GM12873 (cell line): ENCODE measurements around the gene STXBP2.

ENCODE experiments used
- TF ChIP-seq, protein P1 (sequence below): IDR thresholded peaks from 2 replicates; pipeline ENCODE4 v1.5.1; 2012; ENCODE audit warnings: low read depth, mild to moderate bottlenecking, moderate library complexity, low read length, control low read depth; ENCODE audit not compliant: insufficient read depth; ENCODE audit errors: missing control alignments

STXBP2 gene

DNA sequence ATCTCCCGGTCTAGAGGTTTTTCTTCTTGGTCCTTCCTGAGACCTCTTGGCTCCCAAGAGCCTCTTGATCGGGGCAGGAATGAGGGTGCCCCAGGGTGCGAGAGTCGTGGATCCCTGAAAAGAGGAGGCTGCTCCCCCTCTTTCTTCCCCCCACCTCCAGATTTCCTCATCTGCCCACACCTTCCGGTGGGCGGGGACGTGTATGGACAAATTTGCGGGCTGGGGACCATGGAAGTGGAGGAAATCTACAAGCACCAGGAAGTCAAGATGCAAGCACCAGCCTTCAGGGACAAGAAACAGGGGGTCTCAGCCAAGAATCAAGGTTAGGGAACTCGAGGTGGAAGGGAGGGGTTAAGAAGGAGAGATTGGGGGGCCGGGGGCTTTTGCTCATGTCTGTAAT is 39.9 kb downstream of the STXBP2 start, which contains the start of gene MCEMP1:
Gene MCEMP1 (plus strand): TSS at position 237 of the 400 bp plus-strand sequence. CDS start 31 bp downstream, at position 268.
- TF ChIP-seq, protein P1, sequence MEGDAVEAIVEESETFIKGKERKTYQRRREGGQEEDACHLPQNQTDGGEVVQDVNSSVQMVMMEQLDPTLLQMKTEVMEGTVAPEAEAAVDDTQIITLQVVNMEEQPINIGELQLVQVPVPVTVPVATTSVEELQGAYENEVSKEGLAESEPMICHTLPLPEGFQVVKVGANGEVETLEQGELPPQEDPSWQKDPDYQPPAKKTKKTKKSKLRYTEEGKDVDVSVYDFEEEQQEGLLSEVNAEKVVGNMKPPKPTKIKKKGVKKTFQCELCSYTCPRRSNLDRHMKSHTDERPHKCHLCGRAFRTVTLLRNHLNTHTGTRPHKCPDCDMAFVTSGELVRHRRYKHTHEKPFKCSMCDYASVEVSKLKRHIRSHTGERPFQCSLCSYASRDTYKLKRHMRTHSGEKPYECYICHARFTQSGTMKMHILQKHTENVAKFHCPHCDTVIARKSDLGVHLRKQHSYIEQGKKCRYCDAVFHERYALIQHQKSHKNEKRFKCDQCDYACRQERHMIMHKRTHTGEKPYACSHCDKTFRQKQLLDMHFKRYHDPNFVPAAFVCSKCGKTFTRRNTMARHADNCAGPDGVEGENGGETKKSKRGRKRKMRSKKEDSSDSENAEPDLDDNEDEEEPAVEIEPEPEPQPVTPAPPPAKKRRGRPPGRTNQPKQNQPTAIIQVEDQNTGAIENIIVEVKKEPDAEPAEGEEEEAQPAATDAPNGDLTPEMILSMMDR: no peak

DNA sequence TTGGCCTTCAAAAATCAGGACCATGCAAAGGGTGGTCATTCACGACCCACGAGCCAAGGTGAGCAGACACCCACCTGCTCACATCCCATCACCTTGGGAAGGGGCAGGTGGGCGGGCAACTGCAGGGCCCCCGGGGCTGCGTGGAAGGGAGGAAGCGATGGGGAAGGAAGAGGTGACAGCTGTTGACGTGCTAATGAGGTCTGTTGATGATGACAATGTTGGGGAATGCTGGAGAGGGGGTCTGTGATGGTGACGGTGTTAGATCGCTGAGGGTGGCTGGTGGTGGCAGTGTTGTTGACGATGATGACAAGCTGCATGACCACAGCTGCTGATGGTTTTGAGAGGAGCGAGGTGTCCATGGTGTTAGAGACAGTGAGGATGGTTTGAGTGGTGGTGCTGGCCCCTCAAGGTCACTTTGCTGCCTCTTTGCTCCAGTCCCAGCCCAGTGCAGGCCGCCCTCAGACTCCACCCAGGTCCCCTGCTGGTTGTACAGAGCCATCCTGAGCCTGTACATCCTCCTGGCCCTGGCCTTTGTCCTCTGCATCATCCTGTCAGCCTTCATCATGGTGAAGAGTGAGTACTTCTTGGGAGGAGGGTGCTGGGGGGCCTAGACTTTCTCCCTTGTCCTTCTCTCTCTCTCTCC is 40.9 kb downstream of the STXBP2 start:
- TF ChIP-seq, protein P1: peak; percentile 31

DNA sequence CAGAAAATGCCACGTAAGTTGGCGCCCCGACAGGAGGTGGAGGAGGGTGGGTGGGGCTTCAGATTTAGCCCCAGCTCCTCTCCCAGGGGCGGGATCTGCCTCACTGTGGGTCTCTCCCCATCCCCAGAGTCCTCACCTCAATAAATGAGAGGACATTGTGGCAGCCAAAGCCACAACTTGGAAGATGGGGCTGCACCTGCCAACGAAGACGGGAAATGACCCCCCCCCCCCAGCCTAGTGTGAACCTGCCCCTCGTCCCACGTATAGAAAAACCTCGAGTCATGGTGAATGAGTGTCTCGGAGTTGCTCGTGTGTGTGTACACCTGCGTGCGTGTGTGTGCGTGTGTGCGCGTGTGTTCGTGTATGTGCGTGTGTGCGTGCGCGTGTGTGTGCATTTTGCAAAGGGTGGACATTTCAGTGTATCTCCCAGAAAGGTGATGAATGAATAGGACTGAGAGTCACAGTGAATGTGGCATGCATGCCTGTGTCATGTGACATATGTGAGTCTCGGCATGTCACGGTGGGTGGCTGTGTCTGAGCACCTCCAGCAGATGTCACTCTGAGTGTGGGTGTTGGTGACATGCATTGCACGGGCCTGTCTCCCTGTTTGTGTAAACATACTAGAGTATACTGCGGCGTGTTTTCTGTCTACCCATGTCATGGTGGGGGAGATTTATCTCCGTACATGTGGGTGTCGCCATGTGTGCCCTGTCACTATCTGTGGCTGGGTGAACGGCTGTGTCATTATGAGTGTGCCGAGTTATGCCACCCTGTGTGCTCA is 42.3 kb downstream of the STXBP2 start:
- TF ChIP-seq, protein P1: peak; percentile 78

DNA sequence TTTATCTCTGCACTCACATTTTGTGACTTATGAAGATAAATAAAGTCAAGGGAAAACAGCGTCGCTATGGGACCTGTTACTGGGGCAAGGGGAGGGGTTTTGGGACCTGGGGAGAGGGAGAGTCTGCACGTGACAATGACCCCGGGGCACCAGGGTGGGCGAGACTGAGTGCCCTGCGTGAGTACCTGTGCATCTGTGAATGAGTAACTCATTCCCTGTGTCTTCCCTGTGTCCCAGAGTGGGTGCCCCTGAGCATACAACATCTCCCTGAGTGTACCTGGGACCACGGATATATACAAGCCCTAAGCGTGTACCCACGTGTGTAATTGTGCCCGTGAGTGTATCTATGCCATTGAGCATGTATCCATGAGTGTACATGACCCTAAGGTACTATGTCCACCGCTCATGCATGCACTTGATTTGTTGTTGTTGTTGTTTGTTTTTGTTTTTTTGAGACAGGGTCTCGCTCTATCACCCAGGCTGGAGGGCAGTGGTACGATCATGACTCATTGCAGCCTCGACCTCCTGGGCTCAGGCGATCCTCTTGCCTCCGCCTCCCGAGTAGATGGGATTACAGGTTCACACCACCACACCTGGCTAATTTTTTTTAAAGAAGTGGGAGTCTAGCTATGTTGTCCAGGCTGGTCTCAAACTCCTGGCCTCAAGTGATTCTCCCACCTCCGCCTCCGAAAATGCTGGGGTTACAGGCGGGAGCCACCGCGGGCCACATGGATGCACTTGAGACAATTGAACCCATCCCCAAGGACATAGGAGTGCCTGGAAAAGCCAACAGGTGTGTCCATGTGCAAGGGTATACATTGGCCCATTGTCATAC is 43.1 kb downstream of the STXBP2 start:
- TF ChIP-seq, protein P1: no peak

DNA sequence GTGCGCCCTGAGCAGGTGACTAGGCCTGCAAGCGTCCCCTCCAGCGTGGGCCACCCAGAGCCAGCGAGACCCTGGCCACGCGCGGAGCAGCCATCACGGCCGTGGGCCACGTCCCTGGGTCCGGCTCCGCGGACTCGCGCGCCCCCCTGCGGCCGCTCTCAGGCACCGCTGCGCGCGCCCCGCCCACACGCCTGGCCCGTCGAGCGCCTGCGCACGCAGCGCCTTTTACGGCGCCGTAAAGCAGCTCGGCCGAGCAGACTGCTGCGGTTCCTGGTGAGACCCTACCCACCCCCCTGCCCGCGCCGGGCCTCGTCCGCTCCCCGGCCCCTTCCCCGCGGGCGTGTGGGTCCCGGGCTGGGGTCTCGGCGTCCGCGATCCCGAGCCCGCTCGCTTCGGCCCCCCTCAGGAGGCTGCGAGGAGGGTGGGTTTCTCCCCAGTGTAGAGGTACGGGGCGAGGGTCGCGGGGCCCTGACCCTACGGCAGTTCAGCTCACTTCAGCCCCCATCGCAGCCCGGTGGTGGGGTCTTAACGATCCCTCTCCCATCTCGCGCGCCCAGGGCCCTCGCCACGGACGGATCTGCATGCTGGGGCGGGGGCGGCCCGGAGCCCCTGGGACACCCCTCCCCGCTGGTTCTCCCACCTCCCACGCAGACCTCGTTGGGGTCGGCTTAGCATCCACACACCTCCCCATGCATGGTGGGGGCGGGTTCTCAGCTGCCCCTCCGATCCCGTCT is 43.9 kb downstream of the STXBP2 start, which contains the start of gene TRAPPC5:
Gene TRAPPC5 (plus strand): TSS at position 228 of the 734 bp plus-strand sequence. CDS start 1,421 bp downstream, outside the sequence.
- TF ChIP-seq, protein P1: peak; percentile 86

DNA sequence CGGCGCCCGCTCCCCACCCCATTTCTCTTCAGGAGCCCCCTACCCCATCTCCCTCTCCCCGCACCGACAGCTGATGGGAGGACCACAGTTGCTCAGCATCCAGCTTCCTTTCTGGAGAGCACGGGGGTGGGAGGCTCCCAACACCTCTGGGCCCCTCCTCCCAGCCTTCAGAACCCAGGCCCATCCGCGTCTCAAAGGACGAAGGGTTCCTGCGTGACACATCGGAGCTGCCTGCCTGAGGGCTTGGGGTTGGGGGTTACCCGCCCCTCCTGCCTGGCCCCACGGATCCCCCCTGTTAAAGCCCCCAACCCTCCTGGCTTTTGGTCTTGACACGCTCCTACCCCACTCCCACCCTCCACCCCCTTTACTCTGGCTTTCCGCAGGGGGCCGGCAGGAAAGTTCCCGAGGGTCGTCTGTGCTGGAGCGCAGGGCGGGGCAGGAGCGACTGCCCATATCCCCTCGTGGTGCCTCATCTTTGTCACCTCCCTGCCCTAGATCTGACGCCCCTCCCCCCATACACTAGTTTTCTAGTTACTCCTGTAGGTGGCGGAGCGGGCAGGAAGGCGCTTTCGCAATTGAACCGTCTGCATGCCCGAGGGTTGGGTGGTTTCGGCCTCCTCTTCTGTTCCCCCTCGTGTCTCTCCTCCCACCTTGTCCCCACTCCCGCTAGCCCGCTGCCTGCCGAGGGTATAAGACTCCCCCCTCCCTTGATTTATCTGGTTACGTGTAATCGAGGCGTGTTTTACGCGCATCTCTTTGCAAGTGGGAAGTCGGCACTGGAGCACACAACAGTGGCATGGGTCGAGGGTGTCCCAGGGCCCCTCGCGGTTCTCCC is 44.6 kb downstream of the STXBP2 start:
- TF ChIP-seq, protein P1: peak; percentile 76
